Measurements from ENCODE around the gene NEU2. TPM values are rescaled to one million over a fixed set of nuclear protein-coding genes. Genes with fewer than 3 reads are reported as not detected.

The NEU2 gene
- polyA plus RNA-seq, 3 donors, result not detected

DNA sequence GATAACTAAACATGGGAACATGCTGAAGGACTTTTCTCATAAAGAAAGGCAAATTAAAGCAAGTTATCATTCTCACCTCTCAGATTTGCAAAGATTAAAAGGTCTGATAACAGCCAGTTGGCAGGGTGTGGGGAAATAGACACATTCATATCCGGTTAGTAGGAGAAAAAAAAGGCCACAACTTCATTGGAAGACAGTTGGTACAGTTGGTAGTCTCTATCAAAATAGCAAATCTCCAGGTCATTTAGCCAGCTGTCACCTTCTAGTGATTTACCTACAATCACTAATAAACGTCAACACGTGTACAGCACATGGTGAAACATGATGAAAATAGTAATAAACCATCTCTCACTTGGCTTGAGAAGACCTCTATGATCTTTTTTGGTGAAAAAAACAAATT is 44.3 kb downstream of the NEU2 start:
- peaks cover 24 to 60% of the 10 kb centered on the region in 2 donors for H3K36me3 ChIP-seq (replicated peaks in 1 of 2; ENCODE audit: control insufficient read depth in 1 of 2, insufficient read depth in 2 of 2, low read length in 2 of 2)
- peaks cover 79% of the 10 kb centered on the region for H4K20me1 ChIP-seq (ENCODE audit: insufficient read depth, low read length)
- H3K9me3 Mint-ChIP-seq, result peaks cover 0 to 4% (median 2%) of the 10 kb centered on the region in 7 donors
- H3K9ac ChIP-seq (ENCODE audit: insufficient read depth, low read length, poor library complexity, severe bottlenecking), result no peak overlapping the region
- H3K4me1 ChIP-seq (ENCODE audit: control insufficient read depth in 1 of 2, insufficient read depth in 2 of 2, low read length in 2 of 2), result peaks cover 81 to 91% of the 10 kb centered on the region in 2 donors
- H3K4me3 ChIP-seq (replicated peaks in 1 of 3; ENCODE audit: low read depth in 2 of 3, low read length in 3 of 3), result peak overlapping the region in 1 of 3 experiments; percentile 55
- peak overlapping the region in 2 of 7 donors; percentile 66 to 79 for H3K27ac Mint-ChIP-seq
- H3K36me3 Mint-ChIP-seq, result peaks cover 52 to 55% of the 10 kb centered on the region in 2 donors
- H3K27ac ChIP-seq (ENCODE audit: low read depth in 1 of 2, low read length in 2 of 2), result peak overlapping the region in 1 of 2 donors; percentile 82
- no peaks in the 10 kb centered on the region for H3K27me3 Mint-ChIP-seq (ENCODE audit: low read depth in 3 of 3)
- H3K4me1 Mint-ChIP-seq, result peaks cover 42% of the 10 kb centered on the region
- H2AFZ ChIP-seq (ENCODE audit: insufficient read depth, low read depth, low read length, poor library complexity, severe bottlenecking), result no peak overlapping the region
- H3K4me2 ChIP-seq (replicated peaks; ENCODE audit: extremely low read depth, low read length, poor library complexity, severe bottlenecking), result peak overlapping the region; percentile 61
- DNase-seq, result peak in 1 of 3 donors; percentile 51
- no CpG with 5 or more reads among the region's 3 CpGs for WGBS (ENCODE audit: insufficient coverage)
- H3K4me3 Mint-ChIP-seq, result no peak overlapping the region
- TF ChIP-seq, protein P1, sequence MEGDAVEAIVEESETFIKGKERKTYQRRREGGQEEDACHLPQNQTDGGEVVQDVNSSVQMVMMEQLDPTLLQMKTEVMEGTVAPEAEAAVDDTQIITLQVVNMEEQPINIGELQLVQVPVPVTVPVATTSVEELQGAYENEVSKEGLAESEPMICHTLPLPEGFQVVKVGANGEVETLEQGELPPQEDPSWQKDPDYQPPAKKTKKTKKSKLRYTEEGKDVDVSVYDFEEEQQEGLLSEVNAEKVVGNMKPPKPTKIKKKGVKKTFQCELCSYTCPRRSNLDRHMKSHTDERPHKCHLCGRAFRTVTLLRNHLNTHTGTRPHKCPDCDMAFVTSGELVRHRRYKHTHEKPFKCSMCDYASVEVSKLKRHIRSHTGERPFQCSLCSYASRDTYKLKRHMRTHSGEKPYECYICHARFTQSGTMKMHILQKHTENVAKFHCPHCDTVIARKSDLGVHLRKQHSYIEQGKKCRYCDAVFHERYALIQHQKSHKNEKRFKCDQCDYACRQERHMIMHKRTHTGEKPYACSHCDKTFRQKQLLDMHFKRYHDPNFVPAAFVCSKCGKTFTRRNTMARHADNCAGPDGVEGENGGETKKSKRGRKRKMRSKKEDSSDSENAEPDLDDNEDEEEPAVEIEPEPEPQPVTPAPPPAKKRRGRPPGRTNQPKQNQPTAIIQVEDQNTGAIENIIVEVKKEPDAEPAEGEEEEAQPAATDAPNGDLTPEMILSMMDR (IDR thresholded peaks at IDR 0.05), result no peak
- peaks cover 96% of the 10 kb centered on the region for H3K79me2 ChIP-seq (ENCODE audit: insufficient read depth, low read length)
- H3K27me3 ChIP-seq (ENCODE audit: control insufficient read depth in 2 of 2, insufficient read depth in 2 of 2, low read length in 2 of 2), result no peaks in the 10 kb centered on the region
- H3K9me3 ChIP-seq (replicated peaks in 1 of 2; ENCODE audit: control insufficient read depth in 1 of 2, insufficient read depth in 1 of 2, low read length in 2 of 2), result no peaks in the 10 kb centered on the region
- intact Hi-C loops (cut with micrococcal nuclease), result loop anchor here in 1 of 2 donors (5.0 kb wide), 2 partner anchors 166 to 281 kb away; no protein-coding TSS in a partner anchor

DNA sequence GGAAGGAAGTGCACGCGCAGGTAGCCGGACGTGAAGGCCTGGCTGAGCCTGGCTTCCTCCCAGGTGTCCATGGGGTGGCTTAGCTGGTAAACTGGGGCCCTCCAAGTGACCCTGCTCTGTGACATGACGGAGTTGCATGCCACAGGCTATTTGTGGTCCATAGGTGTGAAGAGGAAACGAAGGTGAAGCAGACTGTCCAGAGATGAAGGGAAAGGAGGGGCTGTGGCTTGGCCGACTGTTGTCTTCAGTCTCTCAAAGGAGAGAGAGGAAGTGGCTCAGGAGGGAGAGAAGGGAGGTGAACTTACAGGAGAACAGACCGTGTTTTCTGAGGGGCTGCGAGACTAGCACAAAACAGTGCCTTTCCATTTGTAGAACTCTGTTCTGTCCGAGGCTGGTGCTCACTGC is 47.0 kb downstream of the NEU2 start:
- WGBS (ENCODE audit: insufficient coverage), result 6% methylated on average over 9 of the region's 10 CpGs
- intact Hi-C loops (cut with micrococcal nuclease), result loop anchor here in 1 of 2 donors (5.0 kb wide), 2 partner anchors 163 to 278 kb away; no protein-coding TSS in a partner anchor
- Histone ChIP-seq H3K27me3 (ENCODE audit: control insufficient read depth in 2 of 2, insufficient read depth in 2 of 2, low read length in 2 of 2) (no peaks in the 10 kb centered on the region), H2AFZ (ENCODE audit: insufficient read depth, low read depth, low read length, poor library complexity, severe bottlenecking) (no peak overlapping the region), H3K4me3 (replicated peaks in 1 of 3; ENCODE audit: low read depth in 2 of 3, low read length in 3 of 3) (no peak overlapping the region), H3K4me2 (replicated peaks; ENCODE audit: extremely low read depth, low read length, poor library complexity, severe bottlenecking) (no peak overlapping the region), H3K9ac (ENCODE audit: insufficient read depth, low read length, poor library complexity, severe bottlenecking) (no peak overlapping the region), H3K4me1 (ENCODE audit: control insufficient read depth in 1 of 2, insufficient read depth in 2 of 2, low read length in 2 of 2) (peaks cover 92 to 99% of the 10 kb centered on the region in 2 donors), H3K79me2 (ENCODE audit: insufficient read depth, low read length) (peaks cover 93% of the 10 kb centered on the region), H3K27ac (ENCODE audit: low read depth in 1 of 2, low read length in 2 of 2) (peak overlapping the region; percentile 60 to 64), H3K36me3 (replicated peaks in 1 of 2; ENCODE audit: control insufficient read depth in 1 of 2, insufficient read depth in 2 of 2, low read length in 2 of 2) (peaks cover 16 to 40% of the 10 kb centered on the region in 2 donors), H4K20me1 (ENCODE audit: insufficient read depth, low read length) (peaks cover 60% of the 10 kb centered on the region), H3K9me3 (replicated peaks in 1 of 2; ENCODE audit: control insufficient read depth in 1 of 2, insufficient read depth in 1 of 2, low read length in 2 of 2) (no peaks in the 10 kb centered on the region)
- H3K36me3 Mint-ChIP-seq, result peaks cover 57 to 75% of the 10 kb centered on the region in 2 donors
- H3K4me1 Mint-ChIP-seq, result peaks cover 69% of the 10 kb centered on the region
- H3K27ac Mint-ChIP-seq, result peak overlapping the region; percentile 70 to 99 (median 85)
- H3K4me3 Mint-ChIP-seq, result peak overlapping the region; percentile 40 to 48
- no peaks in the 10 kb centered on the region for H3K9me3 Mint-ChIP-seq
- no peaks in the 10 kb centered on the region for H3K27me3 Mint-ChIP-seq (ENCODE audit: low read depth in 3 of 3)
- TF ChIP-seq, protein P1 (IDR thresholded peaks at IDR 0.05), result no peak
- DNase-seq, result no peak

Measured in CD14-positive monocyte (primary cell).